ENCODE results near the gene SGF29. TPM values are rescaled to one million over a fixed set of nuclear protein-coding genes. Genes with fewer than 3 reads are reported as not detected.
A peak's percentile ranks its signal among the peaks of the same experiment; 100 is the strongest.

The SGF29 gene
- total and polyA plus RNA-seq, 2 donors (not counting 1 experiment from before 2014, with no cell fraction given): 1.6 to 6.9 TPM

- H3K36me3 ChIP-seq (ENCODE audit: control insufficient read depth, insufficient read depth, low read length): no peaks in the 10 kb centered on the region
- no peak overlapping the region for H3K9ac ChIP-seq (ENCODE audit: insufficient read depth, low read length)
- H2AFZ ChIP-seq (ENCODE audit: low read length): no peak overlapping the region
- H3K27ac ChIP-seq (ENCODE audit: insufficient read depth, low read length): no peak overlapping the region
- no peak overlapping the region for H3K4me3 ChIP-seq (replicated peaks in 1 of 4; ENCODE audit: control extremely low read depth in 1 of 4, insufficient read depth in 1 of 4, low read depth in 3 of 4, low read length in 4 of 4)
- H3K9me3 ChIP-seq (ENCODE audit: control insufficient read depth, insufficient read depth, low read depth, low read length): no peaks in the 10 kb centered on the region
- H3K79me2 ChIP-seq (ENCODE audit: control insufficient read depth, insufficient read depth, low read length): no peaks in the 10 kb centered on the region
- no peaks in the 10 kb centered on the region for H3K4me1 ChIP-seq (ENCODE audit: control insufficient read depth, extremely low read depth, insufficient read depth, low read length)
- peaks cover 2% of the 10 kb centered on the region for H3K27me3 ChIP-seq (ENCODE audit: control insufficient read depth, insufficient read depth, low read length)
- no peaks in the 10 kb centered on the region for H4K20me1 ChIP-seq (ENCODE audit: control insufficient read depth, extremely low read depth, insufficient read depth, low read length)
- TF ChIP-seq, protein P1, sequence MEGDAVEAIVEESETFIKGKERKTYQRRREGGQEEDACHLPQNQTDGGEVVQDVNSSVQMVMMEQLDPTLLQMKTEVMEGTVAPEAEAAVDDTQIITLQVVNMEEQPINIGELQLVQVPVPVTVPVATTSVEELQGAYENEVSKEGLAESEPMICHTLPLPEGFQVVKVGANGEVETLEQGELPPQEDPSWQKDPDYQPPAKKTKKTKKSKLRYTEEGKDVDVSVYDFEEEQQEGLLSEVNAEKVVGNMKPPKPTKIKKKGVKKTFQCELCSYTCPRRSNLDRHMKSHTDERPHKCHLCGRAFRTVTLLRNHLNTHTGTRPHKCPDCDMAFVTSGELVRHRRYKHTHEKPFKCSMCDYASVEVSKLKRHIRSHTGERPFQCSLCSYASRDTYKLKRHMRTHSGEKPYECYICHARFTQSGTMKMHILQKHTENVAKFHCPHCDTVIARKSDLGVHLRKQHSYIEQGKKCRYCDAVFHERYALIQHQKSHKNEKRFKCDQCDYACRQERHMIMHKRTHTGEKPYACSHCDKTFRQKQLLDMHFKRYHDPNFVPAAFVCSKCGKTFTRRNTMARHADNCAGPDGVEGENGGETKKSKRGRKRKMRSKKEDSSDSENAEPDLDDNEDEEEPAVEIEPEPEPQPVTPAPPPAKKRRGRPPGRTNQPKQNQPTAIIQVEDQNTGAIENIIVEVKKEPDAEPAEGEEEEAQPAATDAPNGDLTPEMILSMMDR (conservative IDR thresholded peaks at IDR 0.05 in 1 of 2, IDR thresholded peaks at IDR 0.05 in 1 of 2; ENCODE audit: low read depth in 1 of 2, low read length in 2 of 2): no peak
- TF ChIP-seq EZH2 (IDR thresholded peaks at IDR 0.05; ENCODE audit: low read length, missing control alignments): no peak
- H3K4me2 ChIP-seq (ENCODE audit: extremely low read depth, insufficient read depth, low read length): no peak overlapping the region
- DNase-seq (ENCODE audit: low read depth in 2 of 2): no peak
Observed at GRCh38 chr16:28511031-28511430, 42.7 kb upstream of the SGF29 start.

- Histone ChIP-seq H3K79me2 (ENCODE audit: control insufficient read depth, insufficient read depth, low read length) (no peaks in the 10 kb centered on the region), H3K27me3 (ENCODE audit: control insufficient read depth, insufficient read depth, low read length) (no peaks in the 10 kb centered on the region), H3K4me3 (replicated peaks in 1 of 4; ENCODE audit: control extremely low read depth in 1 of 4, insufficient read depth in 1 of 4, low read depth in 3 of 4, low read length in 4 of 4) (no peak overlapping the region), H2AFZ (ENCODE audit: low read length) (no peak overlapping the region), H3K27ac (ENCODE audit: insufficient read depth, low read length) (no peak overlapping the region), H3K9ac (ENCODE audit: insufficient read depth, low read length) (no peak overlapping the region), H4K20me1 (ENCODE audit: control insufficient read depth, extremely low read depth, insufficient read depth, low read length) (no peaks in the 10 kb centered on the region), H3K4me1 (ENCODE audit: control insufficient read depth, extremely low read depth, insufficient read depth, low read length) (no peaks in the 10 kb centered on the region), H3K9me3 (ENCODE audit: control insufficient read depth, insufficient read depth, low read depth, low read length) (no peaks in the 10 kb centered on the region), H3K36me3 (ENCODE audit: control insufficient read depth, insufficient read depth, low read length) (no peaks in the 10 kb centered on the region), H3K4me2 (ENCODE audit: extremely low read depth, insufficient read depth, low read length) (no peak overlapping the region)
- no peak for DNase-seq (ENCODE audit: low read depth in 2 of 2)
- TF ChIP-seq, protein P1 (conservative IDR thresholded peaks at IDR 0.05 in 1 of 2, IDR thresholded peaks at IDR 0.05 in 1 of 2; ENCODE audit: low read depth in 1 of 2, low read length in 2 of 2): no peak
- no peak for TF ChIP-seq EZH2 (IDR thresholded peaks at IDR 0.05; ENCODE audit: low read length, missing control alignments)
Observed at GRCh38 chr16:28511801-28512789, 41.6 kb upstream of the SGF29 start.

- Histone ChIP-seq H2AFZ (ENCODE audit: low read length) (no peak overlapping the region), H3K4me1 (ENCODE audit: control insufficient read depth, extremely low read depth, insufficient read depth, low read length) (no peaks in the 10 kb centered on the region), H3K27me3 (ENCODE audit: control insufficient read depth, insufficient read depth, low read length) (no peaks in the 10 kb centered on the region), H4K20me1 (ENCODE audit: control insufficient read depth, extremely low read depth, insufficient read depth, low read length) (no peaks in the 10 kb centered on the region), H3K4me2 (ENCODE audit: extremely low read depth, insufficient read depth, low read length) (no peak overlapping the region), H3K36me3 (ENCODE audit: control insufficient read depth, insufficient read depth, low read length) (no peaks in the 10 kb centered on the region), H3K79me2 (ENCODE audit: control insufficient read depth, insufficient read depth, low read length) (no peaks in the 10 kb centered on the region), H3K4me3 (replicated peaks in 1 of 4; ENCODE audit: control extremely low read depth in 1 of 4, insufficient read depth in 1 of 4, low read depth in 3 of 4, low read length in 4 of 4) (no peak overlapping the region), H3K9me3 (ENCODE audit: control insufficient read depth, insufficient read depth, low read depth, low read length) (no peaks in the 10 kb centered on the region), H3K27ac (ENCODE audit: insufficient read depth, low read length) (no peak overlapping the region), H3K9ac (ENCODE audit: insufficient read depth, low read length) (no peak overlapping the region)
- TF ChIP-seq EZH2 (IDR thresholded peaks at IDR 0.05; ENCODE audit: low read length, missing control alignments): no peak
- TF ChIP-seq, protein P1 (conservative IDR thresholded peaks at IDR 0.05 in 1 of 2, IDR thresholded peaks at IDR 0.05 in 1 of 2; ENCODE audit: low read depth in 1 of 2, low read length in 2 of 2): no peak
- DNase-seq (ENCODE audit: low read depth in 2 of 2): peak in 1 of 2 donors; percentile 69
Observed at GRCh38 chr16:28513484-28514181, 40.1 kb upstream of the SGF29 start.
